GM12892 (cell line): ENCODE data around the gene SPDYE16.
A peak's percentile ranks its signal among the peaks of the same experiment; 100 is the strongest.
"Not testable (repeated sequence)": the region's sequence is repeated elsewhere in the genome, so short reads cannot be mapped to it uniquely, and the experiment has no call there.

Experiments
- DNase-seq: peaks from one replicate; pipeline ENCODE4 v3.0.0; 2011; ENCODE audit not compliant: insufficient read length
- FAIRE-seq: peaks from 2 replicates; lab custom pipeline; 2011; peaks lifted over from hg19 to GRCh38; lab: Jason Lieb, UNC
- POLR2A ChIP-seq: IDR thresholded peaks from 2 replicates; pipeline ENCODE4 v1.6.1; 2011; ENCODE audit warnings: low read depth, low read length, control low read depth
- POLR2AphosphoS5 ChIP-seq: IDR thresholded peaks from 2 replicates; pipeline ENCODE4 v1.6.1; 2011; ENCODE audit warnings: low read depth, low read length, control low read depth
- TAF1 ChIP-seq: IDR thresholded peaks from 2 replicates; pipeline ENCODE4 v1.6.1; 2011; ENCODE audit warnings: low read depth, mild to moderate bottlenecking, control low read depth, low read length, borderline replicate concordance

The SPDYE16 gene

DNA sequence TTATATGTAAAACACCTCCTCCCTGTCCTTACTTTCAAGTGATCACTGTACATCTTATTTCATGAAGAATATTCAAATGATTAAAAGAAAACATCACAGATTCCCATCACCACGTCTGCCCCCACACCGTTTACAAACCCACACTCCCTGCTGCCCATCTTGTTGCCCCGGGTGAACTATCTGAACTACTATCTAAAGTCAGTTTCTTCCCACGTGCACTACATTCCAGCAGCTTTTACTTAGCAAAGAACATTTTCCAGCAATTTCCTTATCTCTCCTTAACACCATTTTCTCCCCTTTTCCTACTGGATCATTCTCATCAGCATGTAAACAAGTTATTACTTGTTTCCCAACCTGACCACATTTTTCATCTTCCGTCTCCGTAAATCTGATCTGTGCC lies 16.6 kb upstream of the SPDYE16 start:
- not testable (repeated sequence) for DNase-seq
- peak; percentile 40 for FAIRE-seq

- not testable (repeated sequence) for FAIRE-seq, DNase-seq
Measured at GRCh38 chr7:76551992-76552391, 8.9 kb upstream of the SPDYE16 start.

DNA sequence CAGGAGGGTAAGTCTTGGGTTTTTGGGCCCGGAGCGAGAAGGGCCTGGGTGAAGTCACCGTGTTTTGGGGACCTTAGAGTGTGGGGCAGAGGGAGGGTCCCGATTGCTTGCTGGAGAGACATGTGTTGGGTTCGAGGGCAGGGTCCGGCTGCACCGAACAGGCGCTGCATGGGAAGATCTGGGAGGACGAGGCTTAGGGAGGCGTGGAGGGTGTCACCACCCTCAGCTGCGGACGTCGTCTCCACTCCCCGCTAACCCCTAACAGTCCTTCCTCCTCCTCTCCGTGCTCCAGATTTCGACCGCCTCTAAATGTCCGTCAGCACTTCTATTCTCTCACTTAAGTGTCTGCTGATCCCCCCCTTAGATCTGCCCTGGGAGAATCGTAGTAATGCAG lies 6.8 kb upstream of the SPDYE16 start:
- not testable (repeated sequence) for DNase-seq, FAIRE-seq

- TF ChIP-seq TAF1: peak; percentile 41; the same call in 1 of the 2 replicates
- peak; percentile 75; the same call in 1 of the 2 replicates for TF ChIP-seq POLR2A
- 0 out of 2 replicates have a peak, but pooled peaks have one; percentile 53 for TF ChIP-seq POLR2AphosphoS5
- peak; percentile 53 for DNase-seq
- FAIRE-seq: peak; percentile 51
Measured at GRCh38 chr7:76549025-76549854, 6.1 kb upstream of the SPDYE16 start.

DNA sequence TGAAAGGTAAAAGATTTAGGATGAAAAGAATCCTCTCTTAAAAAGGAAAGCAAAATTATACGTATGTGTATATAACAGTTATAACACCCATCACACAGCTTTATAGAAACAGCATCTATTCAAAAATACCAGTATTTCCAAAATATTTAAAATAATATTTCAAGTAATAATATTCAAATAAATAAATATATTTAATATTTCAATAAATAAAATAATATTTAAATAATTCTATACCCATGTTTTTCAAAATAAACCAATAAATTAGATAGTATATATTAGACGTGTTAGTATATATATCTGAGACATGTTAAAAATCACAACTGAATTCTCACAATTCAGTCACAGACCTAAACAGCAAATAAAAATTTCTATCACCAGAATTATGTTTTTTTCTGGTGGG lies 11.5 kb downstream of the SPDYE16 start:
- not testable (repeated sequence) for DNase-seq, FAIRE-seq

DNA sequence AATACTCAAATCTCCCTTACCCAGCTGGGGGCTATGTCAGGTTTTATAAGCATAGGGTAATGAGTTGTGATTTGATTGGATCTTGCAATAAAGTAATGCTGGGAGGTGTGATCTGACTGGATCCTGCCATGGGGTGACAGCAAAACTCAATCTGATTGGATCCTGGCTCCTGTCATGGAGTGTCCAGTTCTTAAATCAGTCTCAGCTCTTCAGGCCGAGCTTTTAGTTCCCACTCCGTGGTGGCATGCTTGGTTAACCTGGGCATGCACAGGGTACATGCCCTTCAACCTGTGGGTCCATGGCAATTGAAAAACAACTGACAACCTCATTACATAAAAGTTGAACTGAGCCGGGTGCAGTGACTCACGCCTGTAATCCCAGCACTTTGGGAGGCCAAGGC lies 16.9 kb downstream of the SPDYE16 start:
- not testable (repeated sequence) for DNase-seq, FAIRE-seq

DNA sequence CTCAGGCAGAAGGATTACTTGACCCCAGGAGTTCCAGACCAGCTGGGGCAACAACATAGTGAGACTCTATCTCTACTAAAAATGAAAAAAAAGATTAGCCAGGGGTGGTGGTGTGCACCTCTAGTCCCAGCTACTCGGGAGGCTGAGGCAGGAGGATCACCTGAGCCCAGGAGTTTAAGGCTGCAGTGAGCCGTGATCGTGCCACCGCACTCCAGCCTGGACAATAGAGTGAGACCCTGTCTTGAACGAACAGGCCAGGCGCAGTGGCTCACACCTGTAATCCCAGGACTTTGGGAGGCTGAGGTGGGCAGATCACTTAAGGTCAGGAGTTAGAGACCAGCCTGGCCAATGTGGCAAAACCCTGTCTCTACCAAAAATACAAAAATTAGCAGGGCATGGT lies 26.2 kb downstream of the SPDYE16 start:
- not testable (repeated sequence) for DNase-seq, FAIRE-seq

DNA sequence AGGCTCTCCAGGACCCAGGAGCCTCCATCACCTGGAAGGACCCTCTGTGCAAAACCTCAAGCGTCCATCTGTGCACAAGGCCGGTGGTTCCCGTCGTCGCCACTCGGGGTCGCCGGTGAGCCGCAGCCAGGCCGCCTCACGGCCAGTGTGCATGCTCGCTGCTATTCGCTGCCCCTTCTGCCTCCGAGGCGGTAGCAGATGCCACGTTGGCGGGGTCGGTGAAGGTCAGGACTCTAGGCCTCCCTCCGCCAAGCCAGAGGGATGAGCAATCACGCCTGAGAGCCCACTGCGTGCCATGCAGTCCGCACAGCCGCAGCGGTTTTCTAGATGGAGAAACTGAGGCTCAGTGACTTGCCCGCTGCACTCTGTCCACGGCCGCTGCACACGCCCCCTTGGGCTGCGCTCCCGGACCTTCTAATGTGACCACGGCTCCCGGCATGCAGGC lies 27.1 kb downstream of the SPDYE16 start:
- TF ChIP-seq POLR2AphosphoS5: no peak
- no peak for TF ChIP-seq TAF1
- no peak for TF ChIP-seq POLR2A
- DNase-seq (peak; percentile 68), FAIRE-seq (no peak)

GRCh38 chr7:76514926-76515771 lies 27.9 kb downstream of the SPDYE16 start:
- DNase-seq: no peak
- TF ChIP-seq POLR2AphosphoS5 (no peak), POLR2A (no peak), TAF1 (no peak)
- FAIRE-seq: no peak

GRCh38 chr7:76513817-76514799 lies 29.0 kb downstream of the SPDYE16 start:
- TF ChIP-seq TAF1 (no peak), POLR2A (no peak), POLR2AphosphoS5 (no peak)
- FAIRE-seq (no peak), DNase-seq (no peak)

- no peak for TF ChIP-seq TAF1
- no peak for TF ChIP-seq POLR2A
- no peak for TF ChIP-seq POLR2AphosphoS5
- DNase-seq (no peak), FAIRE-seq (no peak)
Measured at GRCh38 chr7:76512941-76513816, 29.9 kb downstream of the SPDYE16 start.

DNA sequence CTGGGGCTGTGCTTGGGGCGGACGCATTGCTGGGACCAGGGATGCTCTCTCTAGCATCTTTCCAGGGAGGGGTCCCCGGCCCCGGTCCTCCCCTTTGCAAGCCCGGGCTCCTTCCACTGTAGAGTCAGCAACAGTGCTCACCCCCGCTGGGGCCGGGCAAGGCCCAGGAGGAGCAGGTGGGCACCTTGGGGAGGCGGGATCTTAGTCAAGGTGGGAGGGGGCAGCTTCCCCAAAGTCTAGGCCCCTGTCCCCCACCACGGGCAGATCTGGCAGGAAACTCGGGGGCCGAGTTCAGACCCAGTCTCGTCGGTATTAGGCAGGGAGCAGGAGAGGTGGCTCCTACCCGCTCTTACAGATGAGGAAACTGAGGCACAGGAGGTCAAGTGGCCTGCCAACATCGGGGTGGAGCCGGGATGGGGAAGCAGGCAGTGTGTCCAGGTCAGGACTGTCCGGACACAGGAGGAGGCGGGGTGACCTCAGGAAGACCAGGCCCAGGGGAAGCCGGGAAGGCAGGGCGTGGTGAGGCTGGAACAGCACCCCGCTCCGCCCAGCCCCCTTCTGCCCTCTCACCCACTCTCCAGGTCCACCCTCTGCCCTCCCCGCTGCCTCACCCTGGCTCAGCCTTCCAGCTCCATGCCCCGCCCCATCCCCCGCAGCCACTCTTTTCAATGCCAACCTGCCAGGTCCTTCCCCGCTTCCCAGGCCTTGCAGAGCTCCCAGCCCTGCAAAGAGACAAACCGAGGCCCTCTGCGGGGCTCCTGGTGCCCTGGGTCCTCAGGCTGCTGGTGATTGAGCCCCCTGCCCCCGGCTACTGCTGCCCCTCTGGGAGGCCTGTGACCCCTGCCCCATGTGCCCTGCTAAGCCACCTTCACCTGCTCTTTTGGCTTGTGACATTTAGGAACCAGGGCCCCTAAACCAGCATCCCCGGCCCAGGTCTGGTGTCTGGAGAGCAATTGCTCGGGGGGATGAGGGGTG lies 30.9 kb downstream of the SPDYE16 start:
- not testable (repeated sequence) for DNase-seq, FAIRE-seq

DNA sequence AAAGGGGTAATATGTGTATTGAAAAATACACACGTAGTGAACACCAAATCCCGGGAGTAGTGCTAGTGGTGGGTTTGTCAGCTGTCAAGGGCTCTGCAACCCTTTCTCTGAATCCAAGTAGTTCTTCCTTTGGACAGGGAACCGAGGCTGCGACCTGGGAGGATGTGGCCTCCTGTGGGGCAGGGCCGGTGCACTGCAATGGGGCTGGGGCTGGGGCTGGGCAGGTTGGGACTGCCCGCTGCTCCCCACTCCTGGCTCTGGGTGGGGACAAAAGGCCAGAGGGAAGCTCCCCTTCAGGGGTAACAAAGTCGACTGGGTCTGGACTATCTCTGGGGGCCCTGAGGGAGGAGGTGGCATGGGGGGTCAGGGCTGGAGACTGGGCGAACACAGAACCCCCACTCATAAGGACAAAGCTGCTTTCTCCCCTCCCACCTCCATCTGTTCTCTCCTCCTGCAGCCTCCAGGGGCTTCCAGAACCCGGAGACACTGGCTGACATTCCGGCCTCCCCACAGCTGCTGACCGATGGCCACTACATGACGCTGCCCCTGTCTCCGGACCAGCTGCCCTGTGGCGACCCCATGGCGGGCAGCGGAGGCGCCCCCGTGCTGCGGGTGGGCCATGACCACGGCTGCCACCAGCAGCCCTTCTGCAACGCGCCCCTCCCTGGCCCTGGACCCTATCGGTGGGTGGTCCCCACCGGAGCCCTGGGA lies 31.7 kb downstream of the SPDYE16 start:
- FAIRE-seq: not testable (repeated sequence)

More for the DNA sequence above, 31.7 kb downstream of the SPDYE16 start:
- not testable (repeated sequence) for DNase-seq
